Measurements from ENCODE around the gene VRK1.
A peak's percentile ranks its signal among the peaks of the same experiment; 100 is the strongest.
"Not testable (repeated sequence)": the region's sequence is repeated elsewhere in the genome, so short reads cannot be mapped to it uniquely, and the experiment has no call there.

The VRK1 gene

GRCh38 chr14:96796851-96797581 lies at the start of gene VRK1:
TSS of gene VRK1 (plus strand) at chr14:96797382. CDS start at chr14:96833472, 36,090 bp downstream.
- peak; percentile 98 for DNase-seq

DNA sequence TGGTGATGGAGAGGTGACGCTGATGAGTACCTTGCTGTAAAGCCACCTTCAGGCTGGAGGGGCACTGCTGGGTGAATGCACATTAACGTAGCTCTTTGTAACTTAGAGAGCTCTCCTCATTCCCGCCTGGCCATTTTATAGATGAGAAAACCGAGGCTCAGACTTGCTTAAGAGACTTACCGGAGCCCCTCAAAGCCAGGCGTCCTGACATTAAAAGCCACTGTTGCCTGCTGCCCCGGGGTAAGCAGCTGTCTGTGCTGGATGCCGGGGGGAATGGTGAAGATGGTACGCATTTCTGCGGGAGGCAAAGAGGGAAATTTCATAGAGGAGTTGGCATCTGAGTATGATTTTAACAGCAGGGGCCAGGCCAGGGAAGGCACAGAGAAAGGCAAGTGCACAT lies 49.6 kb upstream of the VRK1 start:
- no peak for DNase-seq

- peak; percentile 27 for DNase-seq
Observed at GRCh38 chr14:96748362-96748761, 48.8 kb upstream of the VRK1 start.

- DNase-seq: no peak
Observed at GRCh38 chr14:96751505-96751904, 45.7 kb upstream of the VRK1 start.

- DNase-seq: no peak
Observed at GRCh38 chr14:96752125-96752524, 45.1 kb upstream of the VRK1 start.

DNA sequence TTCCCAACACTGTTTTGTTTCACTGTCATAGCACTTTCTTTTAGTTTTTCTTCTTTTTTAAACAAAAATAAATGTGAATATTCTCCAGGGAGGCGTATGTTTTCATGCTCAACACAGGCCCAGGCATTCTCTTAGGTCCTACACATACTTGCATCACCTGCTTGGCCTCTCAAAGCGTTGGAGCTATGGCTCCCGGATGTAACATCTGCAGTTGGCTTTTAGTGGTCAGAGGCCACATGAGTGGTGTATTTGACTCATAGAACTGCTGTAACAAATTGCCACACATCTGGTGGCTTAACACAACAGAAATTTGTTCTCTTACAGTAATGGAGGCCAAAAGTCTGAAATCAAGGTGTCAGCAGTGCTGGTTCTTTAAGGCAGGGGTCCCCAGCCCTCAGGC lies 44.6 kb upstream of the VRK1 start:
- no peak for DNase-seq

- DNase-seq: no peak
Observed at GRCh38 chr14:96754162-96754844, 42.9 kb upstream of the VRK1 start.

- DNase-seq: no peak
Observed at GRCh38 chr14:96754845-96755184, 42.4 kb upstream of the VRK1 start.

- DNase-seq: no peak
Observed at GRCh38 chr14:96756745-96757144, 40.4 kb upstream of the VRK1 start.

GRCh38 chr14:96757456-96757855 lies 39.7 kb upstream of the VRK1 start:
- DNase-seq: no peak

DNA sequence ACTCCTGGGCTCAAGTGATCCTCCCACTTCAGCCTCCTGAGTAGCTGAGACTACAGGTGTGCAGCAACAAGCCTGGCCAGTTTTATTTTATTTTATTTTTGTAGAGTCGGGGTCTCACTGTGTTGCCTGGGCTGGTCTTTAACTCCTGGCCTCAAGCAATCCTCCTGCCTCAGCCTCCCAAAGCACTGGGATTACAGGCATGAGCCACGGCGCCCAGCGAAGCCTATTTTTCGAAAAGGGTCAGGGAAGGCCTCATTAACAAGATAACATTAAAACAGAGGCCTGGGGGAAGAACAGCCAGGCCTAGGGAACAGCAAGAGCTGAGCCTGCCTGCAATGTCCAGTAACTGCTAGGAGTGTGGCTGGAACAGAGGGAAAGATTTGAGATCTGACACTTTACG lies 36.1 kb upstream of the VRK1 start:
- no peak for DNase-seq

GRCh38 chr14:96762650-96763049 lies 34.5 kb upstream of the VRK1 start:
- DNase-seq: peak; percentile 54

GRCh38 chr14:96764012-96764411 lies 33.2 kb upstream of the VRK1 start:
- DNase-seq: no peak

DNA sequence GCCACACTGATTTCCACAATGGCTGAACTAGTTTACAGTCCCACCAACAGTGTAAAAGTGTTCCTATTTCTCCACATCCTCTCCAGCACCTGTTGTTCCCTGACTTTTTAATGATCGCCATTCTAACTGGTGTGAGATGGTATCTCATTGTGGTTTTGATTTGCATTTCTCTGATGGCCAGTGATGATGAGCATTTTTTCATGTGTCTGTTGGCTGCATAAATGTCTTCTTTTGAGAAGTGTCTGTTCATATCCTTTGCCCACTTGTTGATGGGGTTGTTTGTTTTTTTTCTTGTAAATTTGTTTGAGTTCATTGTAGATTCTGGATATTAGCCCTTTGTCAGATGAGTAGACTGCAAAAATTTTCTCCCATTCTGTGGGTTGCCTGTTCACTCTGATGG lies 32.0 kb upstream of the VRK1 start:
- not testable (repeated sequence) for DNase-seq

DNA sequence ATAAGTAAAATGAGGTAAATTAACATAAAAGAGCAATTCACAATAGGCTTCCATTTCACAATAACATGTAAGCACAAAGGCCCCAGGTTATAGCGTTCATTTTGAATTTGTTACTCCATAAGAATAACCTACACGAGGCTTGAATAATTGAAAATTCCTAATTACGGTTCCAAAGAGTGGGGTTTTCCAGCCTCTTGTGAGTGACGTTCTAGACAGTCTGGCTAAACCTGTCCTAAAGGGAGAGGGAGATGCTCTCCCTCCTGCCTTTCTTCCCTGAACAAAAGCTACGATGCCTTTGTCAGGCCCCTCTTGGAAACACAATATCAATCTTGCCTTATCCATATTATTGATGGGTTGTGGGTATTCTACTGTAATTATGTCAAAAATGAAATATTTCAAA lies 24.3 kb upstream of the VRK1 start:
- DNase-seq: no peak

DNA sequence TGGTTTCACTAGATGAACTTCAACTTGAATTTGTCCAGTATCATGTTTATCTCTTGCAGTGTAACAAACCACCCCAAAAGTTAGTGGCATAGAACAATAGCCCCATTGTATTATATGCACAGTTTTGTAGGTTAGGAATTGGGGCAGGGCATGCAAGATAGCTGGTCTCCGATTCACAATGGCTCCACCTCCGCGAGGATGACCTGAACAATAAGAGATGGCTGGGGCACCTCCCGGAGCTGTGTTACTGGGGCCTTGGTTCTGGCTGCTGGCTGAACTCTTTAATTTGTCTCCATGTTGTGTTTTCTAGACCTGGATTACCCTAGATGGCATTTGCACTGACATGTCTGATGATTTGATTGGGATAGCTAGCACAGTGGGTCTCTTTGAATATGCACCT lies 20.4 kb upstream of the VRK1 start:
- no peak for DNase-seq

- no peak for DNase-seq
Observed at GRCh38 chr14:96780500-96780899, 16.7 kb upstream of the VRK1 start.

DNA sequence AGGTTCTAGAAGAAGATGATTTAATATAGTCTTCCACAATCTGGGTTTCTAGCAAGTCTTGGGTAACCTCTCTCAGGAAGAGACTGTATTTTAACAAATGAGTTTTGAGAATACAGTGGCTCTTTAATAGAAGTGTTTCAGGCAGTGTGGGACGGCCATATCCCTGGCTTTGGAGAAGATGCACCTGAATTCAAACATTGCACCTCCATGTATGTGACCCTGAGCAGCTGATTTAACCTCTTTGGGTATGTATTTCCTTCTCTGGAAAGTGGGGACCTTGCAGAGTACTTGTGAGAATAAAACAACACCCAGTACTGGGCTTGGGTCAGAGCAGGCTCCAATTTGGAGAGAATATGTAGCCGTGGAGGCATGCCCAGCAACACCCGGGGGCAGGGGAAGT lies 15.8 kb upstream of the VRK1 start:
- DNase-seq: no peak

DNA sequence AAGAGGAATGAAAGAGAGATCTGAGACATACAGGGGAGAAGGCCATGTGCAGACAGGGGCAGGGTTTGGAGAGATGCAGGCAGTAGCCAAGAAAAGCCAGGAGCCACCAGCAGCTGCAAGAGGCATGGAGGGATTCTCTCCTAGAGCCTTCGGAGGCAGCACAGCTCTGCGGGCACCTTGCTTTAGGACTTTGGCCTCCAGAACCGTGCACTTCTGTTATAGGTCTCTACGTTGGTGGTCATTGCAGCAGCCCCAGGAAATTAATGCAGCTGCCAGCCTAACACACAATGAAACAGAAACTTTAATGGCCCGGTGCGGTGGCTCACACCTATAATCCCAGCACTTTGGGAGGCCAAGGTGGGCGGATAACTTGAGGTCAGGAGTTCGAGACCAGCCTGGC lies 14.7 kb upstream of the VRK1 start:
- DNase-seq: no peak

GRCh38 chr14:96783043-96783914 lies 13.9 kb upstream of the VRK1 start:
- DNase-seq: no peak

GRCh38 chr14:96783915-96784224 lies 13.3 kb upstream of the VRK1 start:
- no peak for DNase-seq

GRCh38 chr14:96790186-96790585 lies 7.0 kb upstream of the VRK1 start:
- DNase-seq: no peak

DNA sequence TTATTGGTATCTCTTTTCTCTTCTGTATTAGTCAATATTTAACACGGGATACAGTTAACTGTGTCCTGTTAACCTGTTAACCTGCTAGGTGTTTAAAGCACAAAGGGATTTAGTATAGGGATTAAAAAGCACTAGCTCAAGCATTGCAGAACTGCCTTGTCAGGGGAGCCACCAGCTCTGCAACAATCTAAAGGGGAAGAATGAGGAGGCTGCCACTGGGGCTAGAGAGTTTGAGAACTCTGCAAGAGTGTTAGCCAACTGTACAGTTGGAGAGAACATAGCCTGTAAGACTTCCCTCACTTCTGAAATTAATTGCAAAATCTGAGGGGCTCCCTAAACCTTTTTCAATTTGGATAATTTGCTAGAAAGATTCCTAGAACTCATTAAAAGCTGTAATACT lies 6.5 kb upstream of the VRK1 start:
- DNase-seq: no peak

DNA sequence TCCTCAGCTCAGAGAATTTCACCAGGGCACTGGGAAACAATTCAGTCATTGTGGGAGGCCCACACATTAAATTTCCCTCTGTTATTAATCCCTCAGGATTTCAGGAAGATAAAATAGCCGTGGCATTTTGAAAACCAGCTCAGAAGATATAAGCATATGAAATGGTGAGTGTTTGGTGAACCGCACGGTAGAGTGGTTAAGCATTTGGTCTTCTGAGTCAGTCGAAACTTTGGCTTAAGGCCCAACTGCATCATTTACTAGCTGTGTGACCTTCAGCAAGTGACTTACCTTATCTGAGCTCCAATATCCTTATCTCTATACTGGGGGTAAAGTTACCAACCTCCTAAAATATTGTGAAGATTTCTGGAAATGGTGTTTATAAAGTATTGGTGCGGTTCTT lies 5.2 kb upstream of the VRK1 start:
- no peak for DNase-seq
